Measurements from ENCODE around the gene ETV5.

- TF ChIP-seq FOSL2 (IDR thresholded peaks at IDR 0.05) (no peak), FOSL2 (CRISPR knock-in tag; IDR thresholded peaks at IDR 0.05) (no peak), HOXB5 (CRISPR knock-in tag; IDR thresholded peaks at IDR 0.05) (no peak), CTCF (IDR thresholded peaks at IDR 0.05) (no peak), POLR2A (IDR thresholded peaks at IDR 0.05; ENCODE audit: low read length) (no peak), MAX (IDR thresholded peaks at IDR 0.05) (no peak), CHD2 (IDR thresholded peaks at IDR 0.05; ENCODE audit: low read length, partially characterized antibody) (no peak), ELK1 (IDR thresholded peaks at IDR 0.05; ENCODE audit: low read depth, low read length) (no peak), JUN (IDR thresholded peaks at IDR 0.05) (no peak)
Measured at GRCh38 chr3:186067360-186068242, 41.3 kb downstream of the ETV5 start.

Measured in A549 (cell line).